ENCODE measurements around the gene MTARC2.

The MTARC2 gene

GRCh38 chr1:220791285-220791684 lies 43.2 kb downstream of the MTARC2 start:
- Histone ChIP-seq H3K4me1 (ENCODE audit: insufficient read depth, poor library complexity, severe bottlenecking) (no peaks in the 10 kb centered on the region), H3K27ac (ENCODE audit: poor library complexity, severe bottlenecking) (no peak overlapping the region), H3K4me3 (ENCODE audit: severe bottlenecking) (no peak overlapping the region), H3K27me3 (ENCODE audit: insufficient read depth, poor library complexity, severe bottlenecking) (no peaks in the 10 kb centered on the region), H3K36me3 (ENCODE audit: low read depth) (no peaks in the 10 kb centered on the region), H3K9me3 (ENCODE audit: severe bottlenecking) (no peaks in the 10 kb centered on the region)
- ATAC-seq (ENCODE audit: low read depth) = no peak
- TF ChIP-seq CTCF (IDR thresholded peaks at IDR 0.05; ENCODE audit: poor library complexity, severe bottlenecking) = no peak
- no peak for DNase-seq (ENCODE audit: low spot score)

- H3K4me1 ChIP-seq (ENCODE audit: insufficient read depth, poor library complexity, severe bottlenecking) = no peaks in the 10 kb centered on the region
- no peaks in the 10 kb centered on the region for H3K36me3 ChIP-seq (ENCODE audit: low read depth)
- no peak overlapping the region for H3K4me3 ChIP-seq (ENCODE audit: severe bottlenecking)
- no peaks in the 10 kb centered on the region for H3K9me3 ChIP-seq (ENCODE audit: severe bottlenecking)
- no peak for DNase-seq (ENCODE audit: low spot score)
- H3K27me3 ChIP-seq (ENCODE audit: insufficient read depth, poor library complexity, severe bottlenecking) = no peaks in the 10 kb centered on the region
- TF ChIP-seq CTCF (IDR thresholded peaks at IDR 0.05; ENCODE audit: poor library complexity, severe bottlenecking) = no peak
- no peak overlapping the region for H3K27ac ChIP-seq (ENCODE audit: poor library complexity, severe bottlenecking)
- no peak for ATAC-seq (ENCODE audit: low read depth)
These were observed 43.8 kb downstream of the MTARC2 start for GRCh38 chr1:220791956-220792355.

- no peaks in the 10 kb centered on the region for H3K9me3 ChIP-seq (ENCODE audit: severe bottlenecking)
- H3K27me3 ChIP-seq (ENCODE audit: insufficient read depth, poor library complexity, severe bottlenecking) = no peaks in the 10 kb centered on the region
- no peak for DNase-seq (ENCODE audit: low spot score)
- no peak overlapping the region for H3K4me3 ChIP-seq (ENCODE audit: severe bottlenecking)
- no peak for TF ChIP-seq CTCF (IDR thresholded peaks at IDR 0.05; ENCODE audit: poor library complexity, severe bottlenecking)
- H3K36me3 ChIP-seq (ENCODE audit: low read depth) = no peaks in the 10 kb centered on the region
- H3K4me1 ChIP-seq (ENCODE audit: insufficient read depth, poor library complexity, severe bottlenecking) = no peaks in the 10 kb centered on the region
- no peak overlapping the region for H3K27ac ChIP-seq (ENCODE audit: poor library complexity, severe bottlenecking)
- no peak for ATAC-seq (ENCODE audit: low read depth)
These were observed 48.4 kb downstream of the MTARC2 start for GRCh38 chr1:220796530-220796929.

- H3K4me1 ChIP-seq (ENCODE audit: insufficient read depth, poor library complexity, severe bottlenecking) = no peaks in the 10 kb centered on the region
- DNase-seq (ENCODE audit: low spot score) = no peak
- H3K27me3 ChIP-seq (ENCODE audit: insufficient read depth, poor library complexity, severe bottlenecking) = no peaks in the 10 kb centered on the region
- ATAC-seq (ENCODE audit: low read depth) = no peak
- TF ChIP-seq CTCF (IDR thresholded peaks at IDR 0.05; ENCODE audit: poor library complexity, severe bottlenecking) = no peak
- no peak overlapping the region for H3K4me3 ChIP-seq (ENCODE audit: severe bottlenecking)
- H3K36me3 ChIP-seq (ENCODE audit: low read depth) = no peaks in the 10 kb centered on the region
- no peak overlapping the region for H3K27ac ChIP-seq (ENCODE audit: poor library complexity, severe bottlenecking)
- no peaks in the 10 kb centered on the region for H3K9me3 ChIP-seq (ENCODE audit: severe bottlenecking)
These were observed 48.9 kb downstream of the MTARC2 start for GRCh38 chr1:220797044-220797443.

GRCh38 chr1:220797553-220797952 lies 49.4 kb downstream of the MTARC2 start:
- H3K9me3 ChIP-seq (ENCODE audit: severe bottlenecking) = no peaks in the 10 kb centered on the region
- ATAC-seq (ENCODE audit: low read depth) (no peak), DNase-seq (ENCODE audit: low spot score) (no peak)
- H3K36me3 ChIP-seq (ENCODE audit: low read depth) = no peaks in the 10 kb centered on the region
- H3K4me1 ChIP-seq (ENCODE audit: insufficient read depth, poor library complexity, severe bottlenecking) = no peaks in the 10 kb centered on the region
- no peaks in the 10 kb centered on the region for H3K27me3 ChIP-seq (ENCODE audit: insufficient read depth, poor library complexity, severe bottlenecking)
- no peak overlapping the region for H3K4me3 ChIP-seq (ENCODE audit: severe bottlenecking)
- no peak for TF ChIP-seq CTCF (IDR thresholded peaks at IDR 0.05; ENCODE audit: poor library complexity, severe bottlenecking)
- no peak overlapping the region for H3K27ac ChIP-seq (ENCODE audit: poor library complexity, severe bottlenecking)
